Neural cell (in vitro differentiated cells): ENCODE results near the gene PEF1.

Experiments used
- CTCF ChIP-seq: fragments of 450-650 bp; IDR thresholded peaks from 2 replicates; pipeline ENCODE4 v1.5.1; 2014; ENCODE audit warnings: antibody characterized with exemption, mild to moderate bottlenecking, moderate library complexity; ENCODE audit not compliant: poor library complexity, severe bottlenecking
- POLR2AphosphoS5 ChIP-seq: IDR thresholded peaks from 2 replicates; pipeline ENCODE4 v1.6.1; 2012
- TF ChIP-seq, protein P1 (sequence below): IDR thresholded peaks from 2 replicates; pipeline ENCODE4 v1.6.1; 2012; ENCODE audit warnings: borderline replicate concordance

DNA sequence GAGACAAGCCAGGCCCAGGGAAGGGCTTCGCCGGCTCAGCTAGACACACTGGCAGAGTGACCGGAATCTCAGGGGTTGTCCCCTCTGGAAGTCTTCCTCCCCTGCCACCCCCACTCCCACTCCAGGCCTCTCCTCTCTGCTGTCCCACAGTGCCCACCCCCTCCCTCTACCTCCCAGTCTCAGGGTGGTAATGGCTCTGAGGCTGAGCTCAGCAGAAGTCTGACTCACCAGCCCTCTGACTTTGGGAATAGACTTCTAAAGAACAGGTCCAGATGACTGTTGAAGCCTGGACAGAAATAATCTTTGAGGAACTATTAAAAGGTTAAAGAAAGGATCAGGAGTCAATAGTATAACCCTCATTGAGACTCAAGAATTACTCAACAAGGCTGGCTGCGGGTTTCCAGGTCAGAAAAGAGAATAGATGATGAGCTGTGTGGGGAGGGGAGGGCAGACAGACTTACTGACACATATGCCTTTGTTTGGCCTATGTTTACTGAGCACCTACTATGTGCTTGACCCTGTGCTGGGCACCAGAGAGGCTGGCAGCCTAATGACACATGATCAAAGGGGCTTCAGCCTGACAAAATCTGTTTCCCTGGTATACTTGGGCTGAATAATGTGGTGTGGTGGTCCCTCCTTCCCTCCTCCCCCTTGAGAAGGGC is 19.0 kb downstream of the PEF1 start:
- no peak for TF ChIP-seq CTCF
- TF ChIP-seq POLR2AphosphoS5: no peak
- TF ChIP-seq, protein P1, sequence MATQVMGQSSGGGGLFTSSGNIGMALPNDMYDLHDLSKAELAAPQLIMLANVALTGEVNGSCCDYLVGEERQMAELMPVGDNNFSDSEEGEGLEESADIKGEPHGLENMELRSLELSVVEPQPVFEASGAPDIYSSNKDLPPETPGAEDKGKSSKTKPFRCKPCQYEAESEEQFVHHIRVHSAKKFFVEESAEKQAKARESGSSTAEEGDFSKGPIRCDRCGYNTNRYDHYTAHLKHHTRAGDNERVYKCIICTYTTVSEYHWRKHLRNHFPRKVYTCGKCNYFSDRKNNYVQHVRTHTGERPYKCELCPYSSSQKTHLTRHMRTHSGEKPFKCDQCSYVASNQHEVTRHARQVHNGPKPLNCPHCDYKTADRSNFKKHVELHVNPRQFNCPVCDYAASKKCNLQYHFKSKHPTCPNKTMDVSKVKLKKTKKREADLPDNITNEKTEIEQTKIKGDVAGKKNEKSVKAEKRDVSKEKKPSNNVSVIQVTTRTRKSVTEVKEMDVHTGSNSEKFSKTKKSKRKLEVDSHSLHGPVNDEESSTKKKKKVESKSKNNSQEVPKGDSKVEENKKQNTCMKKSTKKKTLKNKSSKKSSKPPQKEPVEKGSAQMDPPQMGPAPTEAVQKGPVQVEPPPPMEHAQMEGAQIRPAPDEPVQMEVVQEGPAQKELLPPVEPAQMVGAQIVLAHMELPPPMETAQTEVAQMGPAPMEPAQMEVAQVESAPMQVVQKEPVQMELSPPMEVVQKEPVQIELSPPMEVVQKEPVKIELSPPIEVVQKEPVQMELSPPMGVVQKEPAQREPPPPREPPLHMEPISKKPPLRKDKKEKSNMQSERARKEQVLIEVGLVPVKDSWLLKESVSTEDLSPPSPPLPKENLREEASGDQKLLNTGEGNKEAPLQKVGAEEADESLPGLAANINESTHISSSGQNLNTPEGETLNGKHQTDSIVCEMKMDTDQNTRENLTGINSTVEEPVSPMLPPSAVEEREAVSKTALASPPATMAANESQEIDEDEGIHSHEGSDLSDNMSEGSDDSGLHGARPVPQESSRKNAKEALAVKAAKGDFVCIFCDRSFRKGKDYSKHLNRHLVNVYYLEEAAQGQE: no peak
